Esophagus squamous epithelium (tissue), 5 donors: ENCODE data around the gene CATSPERD. TPM values are rescaled to one million over a fixed set of nuclear protein-coding genes. Genes with fewer than 3 reads are reported as not detected.
"Not testable (repeated sequence)": the region's sequence is repeated elsewhere in the genome, so short reads cannot be mapped to it uniquely, and the experiment has no call there.

ENCODE experiments used
- DNase-seq: peaks from one replicate; lab custom pipeline; 2025; lab: John Stamatoyannopoulos, UW
- H3K27ac ChIP-seq, 4 donors: fragments of 200-600 bp; sonication (generic); one replicate each; pipeline ENCODE4 v1.5.1; 2016 to 2019; ENCODE audit warnings: mild to moderate bottlenecking in 1 of 4
- H3K27me3 ChIP-seq, 4 donors: fragments of 200-600 bp; sonication (generic); 1 replicate in 3 of 4; 2 replicates in 1 of 4; pipeline versions ENCODE4 v1.5.1 to v1.6.0; 2017 to 2021; ENCODE audit warnings: antibody characterized with exemption in 1 of 4
- H3K36me3 ChIP-seq, 3 donors: fragments of 200-600 bp; sonication (generic); one replicate each; pipeline ENCODE4 v1.5.1; 2016 to 2019
- H3K4me1 ChIP-seq, 3 donors: fragments of 200-600 bp; sonication (generic); one replicate each; pipeline ENCODE4 v1.5.1; 2017 to 2019
- H3K4me3 ChIP-seq, 4 donors: fragments of 200-600 bp; sonication (generic); 1 replicate in 3 of 4; 2 replicates in 1 of 4; pipeline ENCODE4 v1.5.1; 2016 to 2019; ENCODE audit warnings: mild to moderate bottlenecking in 2 of 4, moderate library complexity in 1 of 4
- H3K9me3 ChIP-seq, 3 donors: fragments of 200-600 bp; sonication (generic); one replicate each; pipeline ENCODE4 v1.5.1; 2016 to 2019
- CTCF ChIP-seq, 6 experiments: fragments of 450-650 bp in 4 of 6; fragments of 200-600 bp in 2 of 6; sonication (generic) in 2 of 6; IDR thresholded peaks; one replicate each; pipeline ENCODE4 v1.5.1; 2016 to 2019; ENCODE audit warnings: antibody characterized with exemption in 6 of 6, mild to moderate bottlenecking in 4 of 6, moderate library complexity in 4 of 6
- POLR2A ChIP-seq, 4 donors: fragments of 450-650 bp; IDR thresholded peaks; one replicate each; pipeline ENCODE4 v1.6.1; 2017; ENCODE audit warnings: antibody characterized with exemption in 4 of 4, mild to moderate bottlenecking in 4 of 4, moderate library complexity in 3 of 4
- WGBS, 2 donors: methylation state at CpG; one replicate each; pipeline ENCODE4 v1.1.5; 2018; 5-methylcytosine and 5-hydroxymethylcytosine counted together
- intact Hi-C: fragments of 100-400 bp; cut with DNase I; formaldehyde crosslinking; loops from one replicate; pipeline ENCODE4 v1.15.0; 2022
- total RNA-seq, 4 donors: library from RNA; depleted of rRNA; stranded (reverse); fragments of >200 nt; gene quantifications; one replicate each; pipeline ENCODE4 v1.1.0, GENCODE V29; 2016
- donor health status: DM: yes; HTN: yes; CAD: no.

CATSPERD gene
- total RNA-seq, 4 donors from 2014 or later = 0.19 TPM; not detected in 3

DNA sequence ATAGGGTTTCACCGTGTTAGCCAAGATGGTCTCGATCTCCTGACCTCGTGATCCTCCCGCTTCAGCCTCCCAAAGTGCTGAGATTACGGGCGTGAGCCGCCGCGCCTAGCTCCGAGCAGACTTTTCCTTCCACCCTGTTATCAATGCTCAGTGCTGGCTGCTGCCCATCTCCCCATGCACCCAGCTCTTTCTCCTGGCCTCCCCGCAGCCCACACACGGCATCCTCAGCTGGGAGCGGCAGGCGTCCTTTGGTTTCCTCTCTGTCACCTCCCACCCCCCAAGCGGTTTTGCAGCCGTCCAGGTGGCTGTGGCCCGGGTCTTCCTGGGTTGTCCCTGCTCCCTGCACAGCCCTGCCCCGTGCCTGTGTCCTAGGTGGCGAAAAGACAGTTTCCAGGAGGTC, 52.0 kb downstream of the CATSPERD start:
- Histone ChIP-seq H3K9me3 (no peaks in the 10 kb centered on the region), H3K27me3 (peaks cover 0 to 5% (median 0%) of the 10 kb centered on the region in 4 donors), H3K4me1 (peaks cover 0 to 7% (median 0%) of the 10 kb centered on the region in 3 donors), H3K27ac (no peak overlapping the region), H3K36me3 (no peaks in the 10 kb centered on the region), H3K4me3 (no peak overlapping the region)
- 78 to 86% methylated on average over 17 to 19 of the region's 19 CpGs for WGBS, 2 donors
- intact Hi-C loops = no loop called here
- TF ChIP-seq CTCF (IDR thresholded peaks at IDR 0.05) (no peak), POLR2A (IDR thresholded peaks at IDR 0.05) (no peak)
- no peak for DNase-seq

DNA sequence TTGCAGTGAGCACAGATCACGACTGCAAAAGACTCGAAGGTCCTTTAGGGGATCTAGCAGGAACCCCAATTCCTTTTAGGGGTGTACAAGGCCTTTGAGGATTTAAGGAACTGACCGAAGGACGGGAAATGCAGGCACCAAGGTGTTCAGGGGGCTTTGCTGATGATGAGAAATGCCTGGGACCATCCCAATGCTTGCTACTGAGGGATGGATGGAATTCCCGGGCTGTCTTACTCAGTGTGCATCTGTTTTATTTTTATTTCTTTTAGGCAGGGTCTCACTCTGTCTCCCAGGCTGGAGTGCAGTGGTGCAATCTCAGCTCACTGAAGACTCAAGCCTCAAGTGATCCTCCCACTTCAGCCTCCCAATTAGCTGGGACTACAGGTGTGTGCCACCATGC, 52.8 kb downstream of the CATSPERD start:
- DNase-seq = no peak
- peaks cover 0 to 7% (median 0%) of the 10 kb centered on the region in 3 donors for H3K4me1 ChIP-seq
- TF ChIP-seq POLR2A (IDR thresholded peaks at IDR 0.05) (no peak), CTCF (IDR thresholded peaks at IDR 0.05) (no peak)
- 86 to 98% methylated on average over 3 to 5 of the region's 5 CpGs for WGBS, 2 donors
- H3K36me3 ChIP-seq = no peaks in the 10 kb centered on the region
- intact Hi-C loops = no loop called here
- no peak overlapping the region for H3K4me3 ChIP-seq
- H3K27me3 ChIP-seq = peaks cover 0 to 5% (median 0%) of the 10 kb centered on the region in 4 donors
- H3K9me3 ChIP-seq = no peaks in the 10 kb centered on the region
- H3K27ac ChIP-seq = no peak overlapping the region

DNA sequence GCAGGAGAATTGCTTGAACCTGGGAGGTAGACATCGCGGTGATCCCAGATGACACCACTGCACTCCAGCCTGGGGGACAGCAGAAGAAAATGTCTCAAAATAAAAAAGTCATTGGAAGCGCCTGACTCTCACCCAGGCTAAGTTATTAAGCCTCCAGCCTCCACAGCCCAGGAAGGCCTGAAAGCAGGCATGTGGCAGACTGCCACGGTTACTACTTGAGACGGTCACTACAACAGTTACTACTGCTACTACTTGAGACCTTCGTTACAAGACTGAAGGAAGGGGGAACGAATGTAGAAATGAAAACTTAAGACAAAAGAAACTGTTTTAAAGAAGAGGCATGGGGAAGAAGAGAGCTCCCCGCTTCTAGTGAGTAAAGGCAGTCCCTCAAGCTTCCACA, 54.5 kb downstream of the CATSPERD start:
- WGBS, 2 donors = 61 to 72% methylated on average over 8 of the region's 8 CpGs
- H3K9me3 ChIP-seq = no peaks in the 10 kb centered on the region
- H3K4me3 ChIP-seq = no peak overlapping the region
- TF ChIP-seq POLR2A (IDR thresholded peaks at IDR 0.05) (no peak), CTCF (IDR thresholded peaks at IDR 0.05) (no peak)
- DNase-seq = no peak
- H3K27me3 ChIP-seq = peaks cover 0 to 5% (median 0%) of the 10 kb centered on the region in 4 donors
- peaks cover 0 to 7% (median 0%) of the 10 kb centered on the region in 3 donors for H3K4me1 ChIP-seq
- intact Hi-C loops = no loop called here
- H3K27ac ChIP-seq = no peak overlapping the region
- no peaks in the 10 kb centered on the region for H3K36me3 ChIP-seq

- no peak for DNase-seq
- H3K27ac ChIP-seq = no peak overlapping the region
- TF ChIP-seq CTCF (IDR thresholded peaks at IDR 0.05) = no peak
- no peak for TF ChIP-seq POLR2A (IDR thresholded peaks at IDR 0.05)
- no peak overlapping the region for H3K4me3 ChIP-seq
- 44 to 53% methylated on average over 9 to 10 of the region's 17 CpGs for WGBS, 2 donors
- H3K9me3 ChIP-seq = no peaks in the 10 kb centered on the region
- intact Hi-C loops = no loop called here
- H3K27me3 ChIP-seq = peaks cover 0 to 5% (median 0%) of the 10 kb centered on the region in 4 donors
- H3K4me1 ChIP-seq = peaks cover 0 to 7% (median 0%) of the 10 kb centered on the region in 3 donors
- H3K36me3 ChIP-seq = no peaks in the 10 kb centered on the region
These were observed 55.4 kb downstream of the CATSPERD start for GRCh38 chr19:5775668-5776309.

GRCh38 chr19:5778402-5778801, 58.0 kb downstream of the CATSPERD start:
- intact Hi-C loops = no loop called here
- Histone ChIP-seq H3K4me3 (no peak overlapping the region), H3K27me3 (no peaks in the 10 kb centered on the region), H3K4me1 (peaks cover 0 to 6% (median 0%) of the 10 kb centered on the region in 3 donors), H3K27ac (no peak overlapping the region), H3K36me3 (peaks cover 0 to 7% (median 0%) of the 10 kb centered on the region in 3 donors), H3K9me3 (no peaks in the 10 kb centered on the region)
- 78 to 82% methylated on average over 9 to 13 of the region's 17 CpGs for WGBS, 2 donors
- no peak for TF ChIP-seq CTCF (IDR thresholded peaks at IDR 0.05)
- TF ChIP-seq POLR2A (IDR thresholded peaks at IDR 0.05) = no peak
- no peak for DNase-seq

DNA sequence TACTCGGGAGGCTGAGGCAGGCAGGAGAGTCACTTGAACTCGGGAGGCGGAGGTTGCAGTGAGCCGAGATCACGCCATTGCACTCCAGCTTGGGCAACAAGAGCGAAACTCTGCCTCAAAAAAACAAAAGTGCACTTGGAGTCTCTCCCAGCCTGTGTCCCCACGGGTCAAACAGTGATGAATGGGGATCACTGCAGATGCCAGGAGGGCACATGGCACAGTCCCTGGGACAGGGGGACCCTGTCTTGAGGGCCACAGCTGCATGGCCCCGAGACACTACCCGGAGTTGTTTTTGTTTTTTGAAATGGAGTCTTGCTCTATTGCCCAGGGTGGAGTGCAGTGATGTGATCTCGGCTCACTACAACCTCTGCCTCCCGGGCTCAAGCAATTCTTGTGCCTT, 60.5 kb downstream of the CATSPERD start:
- intact Hi-C loops, H3K4me1 ChIP-seq, DNase-seq, H3K9me3 ChIP-seq, H3K27ac ChIP-seq, H3K27me3 ChIP-seq, H3K4me3 ChIP-seq: not testable (repeated sequence)
- WGBS, 2 donors = 80 to 82% methylated on average over 6 to 11 of the region's 11 CpGs
- peaks cover 11 to 32% (median 12%) of the 10 kb centered on the region in 3 donors for H3K36me3 ChIP-seq
